ENCODE measurements around the gene ARV1. TPM values are rescaled to one million over a fixed set of nuclear protein-coding genes. Genes with fewer than 3 reads are reported as not detected.
"Not testable (repeated sequence)": the region's sequence is repeated elsewhere in the genome, so short reads cannot be mapped to it uniquely, and the experiment has no call there.

Gene ARV1
- total RNA-seq, 4 donors from 2014 or later = 24.1 to 36.4 (median 29.4) TPM

- 98% methylated on average over 4 of the region's 10 CpGs for WGBS
- no peak for DNase-seq (ENCODE audit: low spot score in 2 of 2)
- no peaks in the 10 kb centered on the region for H3K9me3 ChIP-seq
- H3K27ac ChIP-seq = no peak overlapping the region
- TF ChIP-seq EP300 (IDR thresholded peaks at IDR 0.05) = no peak
- no peak for TF ChIP-seq POLR2AphosphoS5 (IDR thresholded peaks at IDR 0.05)
- no peak for TF ChIP-seq POLR2A (IDR thresholded peaks at IDR 0.05)
- TF ChIP-seq CTCF (IDR thresholded peaks at IDR 0.05) = no peak
- peaks cover 3% of the 10 kb centered on the region for H3K4me1 ChIP-seq
- no peaks in the 10 kb centered on the region for H3K36me3 ChIP-seq
- no peaks in the 10 kb centered on the region for H3K27me3 ChIP-seq
- no peak overlapping the region for H3K4me3 ChIP-seq
These were observed 49.1 kb downstream of the ARV1 start for GRCh38 chr1:231027971-231028370.

- DNase-seq (ENCODE audit: low spot score in 2 of 2) = no peak
- Histone ChIP-seq H3K36me3 (no peaks in the 10 kb centered on the region), H3K4me1 (peaks cover 3% of the 10 kb centered on the region), H3K27me3 (no peaks in the 10 kb centered on the region), H3K27ac (no peak overlapping the region), H3K4me3 (peak overlapping the region; percentile 1), H3K9me3 (no peaks in the 10 kb centered on the region)
- WGBS = 82% methylated on average over 7 of the region's 7 CpGs
- TF ChIP-seq EP300 (IDR thresholded peaks at IDR 0.05) (no peak), POLR2A (IDR thresholded peaks at IDR 0.05) (no peak), POLR2AphosphoS5 (IDR thresholded peaks at IDR 0.05) (no peak), CTCF (IDR thresholded peaks at IDR 0.05) (no peak)
These were observed 49.8 kb downstream of the ARV1 start for GRCh38 chr1:231028682-231029081.

GRCh38 chr1:231029247-231029646 is 50.4 kb downstream of the ARV1 start:
- H3K36me3 ChIP-seq; H3K9me3 ChIP-seq; H3K4me3 ChIP-seq; H3K27me3 ChIP-seq; H3K27ac ChIP-seq; DNase-seq (ENCODE audit: low spot score in 2 of 2); H3K4me1 ChIP-seq: not testable (repeated sequence)
- WGBS = 98% methylated on average over 4 of the region's 4 CpGs

- Histone ChIP-seq H3K4me3 (no peak overlapping the region), H3K27me3 (no peaks in the 10 kb centered on the region), H3K27ac (no peak overlapping the region), H3K36me3 (no peaks in the 10 kb centered on the region), H3K9me3 (no peaks in the 10 kb centered on the region), H3K4me1 (peaks cover 3% of the 10 kb centered on the region)
- no peak for DNase-seq (ENCODE audit: low spot score in 2 of 2)
- no peak for TF ChIP-seq POLR2AphosphoS5 (IDR thresholded peaks at IDR 0.05)
- no peak for TF ChIP-seq EP300 (IDR thresholded peaks at IDR 0.05)
- no peak for TF ChIP-seq POLR2A (IDR thresholded peaks at IDR 0.05)
- no peak for TF ChIP-seq CTCF (IDR thresholded peaks at IDR 0.05)
- WGBS = 79% methylated on average over 4 of the region's 6 CpGs
These were observed 50.9 kb downstream of the ARV1 start for GRCh38 chr1:231029841-231030240.

DNA sequence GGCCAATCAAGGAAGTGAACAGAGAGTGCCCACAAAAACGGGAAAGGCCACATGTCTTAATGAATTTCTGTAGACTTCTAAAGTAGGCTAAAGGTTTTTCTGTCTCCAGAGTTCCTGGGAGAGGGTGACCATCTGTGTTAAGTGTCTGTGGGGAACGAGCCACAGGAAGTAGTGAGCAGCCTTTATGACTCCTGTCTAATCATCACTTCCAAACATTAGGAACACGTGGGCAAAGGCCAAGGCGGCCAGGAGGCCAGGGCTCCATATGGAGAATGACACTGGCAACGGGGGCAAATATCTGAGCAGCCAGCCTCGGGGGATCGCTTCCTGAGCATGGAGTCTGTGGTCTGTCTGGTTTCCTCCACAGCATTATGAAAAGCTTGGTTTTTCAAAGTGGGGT is 54.1 kb downstream of the ARV1 start:
- no peaks in the 10 kb centered on the region for H3K4me1 ChIP-seq
- no peaks in the 10 kb centered on the region for H3K9me3 ChIP-seq
- TF ChIP-seq POLR2A (IDR thresholded peaks at IDR 0.05) (no peak), CTCF (IDR thresholded peaks at IDR 0.05) (no peak), EP300 (IDR thresholded peaks at IDR 0.05) (no peak), POLR2AphosphoS5 (IDR thresholded peaks at IDR 0.05) (no peak)
- H3K27me3 ChIP-seq = no peaks in the 10 kb centered on the region
- H3K36me3 ChIP-seq = no peaks in the 10 kb centered on the region
- no peak for DNase-seq (ENCODE audit: low spot score in 2 of 2)
- WGBS = 49% methylated on average over 6 of the region's 7 CpGs
- no peak overlapping the region for H3K27ac ChIP-seq
- no peak overlapping the region for H3K4me3 ChIP-seq

- no peak for TF ChIP-seq EP300 (IDR thresholded peaks at IDR 0.05)
- Histone ChIP-seq H3K27ac (no peak overlapping the region), H3K4me3 (no peak overlapping the region), H3K9me3 (no peaks in the 10 kb centered on the region), H3K27me3 (no peaks in the 10 kb centered on the region), H3K4me1 (peaks cover 21% of the 10 kb centered on the region), H3K36me3 (no peaks in the 10 kb centered on the region)
- WGBS = 100% methylated on average over 1 of the region's 1 CpG
- no peak for DNase-seq (ENCODE audit: low spot score in 2 of 2)
These were observed 56.9 kb downstream of the ARV1 start for GRCh38 chr1:231035799-231036198.

All from suprapubic skin (tissue), 4 donors.